Bladder microvascular endothelial cell (primary cell): Measurements from ENCODE around the gene S100A5. TPM values are rescaled to one million over a fixed set of nuclear protein-coding genes. Genes with fewer than 3 reads are reported as not detected.

Experiments used
- total RNA-seq: library from RNA; depleted of rRNA; stranded (reverse); fragments of >200 nt; gene quantifications from 2 replicates; pipeline ENCODE4 v1.2.3, GENCODE V29; 2014

The S100A5 gene, protein sequence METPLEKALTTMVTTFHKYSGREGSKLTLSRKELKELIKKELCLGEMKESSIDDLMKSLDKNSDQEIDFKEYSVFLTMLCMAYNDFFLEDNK
- not detected in 2 replicates for total RNA-seq

DNA sequence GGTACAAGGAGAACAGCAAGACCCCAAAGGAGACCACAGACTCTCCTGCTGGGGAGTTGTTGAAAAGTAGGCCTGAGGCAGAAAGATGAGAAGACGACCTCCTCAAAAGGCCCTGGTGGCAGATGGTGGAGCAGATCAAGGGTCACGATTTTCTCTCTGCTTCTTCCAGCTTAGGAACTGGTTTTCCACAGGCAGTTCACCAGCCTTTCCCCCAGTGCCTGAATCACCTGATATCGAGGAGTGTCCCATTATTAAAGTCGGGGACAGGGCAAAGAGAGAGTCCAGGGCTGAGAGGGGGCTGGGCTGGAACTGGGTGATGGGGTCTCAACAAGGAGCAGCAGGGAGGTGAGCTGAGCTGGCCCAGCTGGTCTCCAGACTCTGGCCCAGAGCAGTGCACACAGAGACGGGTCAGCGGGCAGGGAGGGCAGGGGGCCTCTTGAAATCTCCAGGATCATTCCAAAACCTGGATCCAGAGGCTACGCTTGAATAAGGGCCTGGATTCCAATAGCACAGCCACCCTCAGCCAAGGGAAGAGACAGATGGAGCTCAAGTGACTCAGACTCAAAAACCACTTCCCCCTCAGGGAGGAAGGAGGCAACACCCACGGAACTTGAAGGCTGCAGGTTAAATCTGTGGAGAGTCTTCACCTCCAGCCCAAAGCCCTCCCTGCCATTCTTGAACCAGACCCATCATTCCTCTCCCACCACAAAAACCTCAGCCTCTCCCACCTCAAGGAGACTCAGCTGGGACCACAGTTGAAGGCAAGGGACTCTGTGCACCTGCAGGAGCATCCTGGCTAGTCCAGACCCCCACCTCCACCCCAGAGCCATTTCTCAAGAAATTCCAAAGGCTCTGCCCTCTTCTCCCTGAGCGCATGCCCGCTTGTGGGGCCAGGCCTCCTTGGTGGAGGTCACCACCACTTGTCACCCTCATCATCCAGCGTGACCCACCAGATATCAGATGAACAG, at the start of gene S100A5:
S100A5 (minus strand) TSS at position 541 of the 968 bp plus-strand sequence. CDS start 743 bp downstream, outside the sequence.

DNA sequence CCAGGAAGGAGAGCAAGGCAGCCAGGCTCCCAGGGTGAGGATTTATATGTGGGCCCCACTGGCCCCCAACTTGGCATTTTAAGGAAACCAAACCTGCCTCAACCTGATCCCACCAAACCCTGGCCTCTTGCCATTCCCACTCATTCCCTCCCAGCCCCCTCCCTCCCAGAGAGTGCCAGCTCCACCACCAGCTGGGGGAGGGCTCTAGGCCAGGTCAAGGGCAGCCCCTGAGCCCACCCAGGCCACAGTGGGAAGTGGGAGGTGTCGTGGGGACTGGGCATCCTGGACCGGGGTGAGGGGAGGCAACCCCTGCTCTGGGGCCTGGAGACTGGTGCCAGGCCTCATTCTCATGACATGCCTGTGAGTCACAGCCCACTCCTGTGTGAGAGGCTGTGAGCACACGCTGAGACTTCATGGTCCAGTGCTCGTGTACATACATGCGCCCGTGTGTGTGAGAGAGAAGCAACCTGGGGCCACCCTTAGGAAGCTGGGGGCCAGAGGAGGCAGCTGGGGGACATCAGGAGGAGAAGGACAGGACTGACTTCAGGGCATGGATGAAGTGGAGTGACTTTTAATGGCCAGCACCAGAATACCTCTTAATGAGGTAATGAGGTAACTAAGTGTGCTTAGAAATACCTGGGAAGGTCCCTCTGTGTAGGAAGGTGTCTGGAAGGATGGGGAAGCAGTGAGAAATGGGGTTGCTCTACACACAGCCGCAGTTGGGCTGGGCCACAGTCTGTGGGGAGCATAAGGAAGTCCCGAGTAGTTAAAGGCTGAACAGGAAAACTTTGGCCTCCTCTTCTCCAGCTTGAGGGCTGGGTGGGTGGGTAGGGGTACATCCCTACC, 25.0 kb upstream of the S100A5 start, which contains the start of gene S100A2:
S100A2 (minus strand) TSS at position 316 of the 846 bp plus-strand sequence. CDS start 1,967 bp downstream, outside the sequence.

DNA sequence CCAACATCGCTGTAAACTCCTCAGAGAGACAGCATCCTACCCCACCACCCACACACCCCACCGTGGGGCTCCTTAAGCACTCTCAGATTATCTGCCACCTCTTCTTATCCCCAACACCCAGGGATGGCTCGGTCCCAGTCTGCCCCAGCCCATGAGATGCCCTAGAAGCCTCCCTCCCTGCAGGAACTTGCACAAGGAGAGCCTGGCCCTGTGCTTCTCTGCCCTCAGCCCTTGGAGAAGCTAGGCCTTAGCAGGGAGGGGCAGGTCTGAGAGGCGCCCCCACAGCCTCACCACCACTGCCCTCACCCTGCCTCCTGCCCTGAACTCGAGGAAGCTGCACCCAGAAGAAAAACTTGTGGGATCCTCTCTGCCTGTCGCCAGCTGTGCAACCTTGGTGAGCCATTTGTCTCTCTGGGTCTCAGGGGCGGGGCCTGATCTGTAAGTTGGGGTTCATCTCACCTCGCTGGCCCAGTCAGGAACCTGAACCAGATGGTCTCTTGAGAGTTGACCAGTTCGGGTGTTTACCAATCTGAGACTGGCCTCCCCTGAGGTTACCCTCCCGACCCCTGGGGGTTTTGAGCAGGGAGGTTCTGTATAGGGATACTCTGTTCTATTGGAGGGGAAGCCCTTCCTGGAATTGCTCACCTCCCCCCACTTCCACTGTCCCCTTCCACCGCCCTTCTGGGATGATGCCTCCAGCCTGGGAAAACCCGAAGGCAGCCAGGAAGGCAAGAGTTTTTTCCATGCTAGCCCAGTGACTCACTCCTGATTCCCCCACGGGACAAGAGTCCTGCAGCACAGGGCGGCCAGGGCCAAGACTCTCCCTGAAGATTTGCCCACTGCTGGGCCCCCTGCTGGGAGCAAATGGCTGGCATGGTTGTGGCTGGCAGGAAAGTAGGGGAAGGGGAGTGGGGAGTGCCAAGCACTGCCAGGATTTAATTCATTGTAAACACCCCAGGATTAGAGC, 8.3 kb upstream of the S100A5 start, which contains the start of gene S100A3:
S100A3 (minus strand) TSS at position 537 of the 967 bp plus-strand sequence. CDS start 773 bp downstream, outside the sequence.

DNA sequence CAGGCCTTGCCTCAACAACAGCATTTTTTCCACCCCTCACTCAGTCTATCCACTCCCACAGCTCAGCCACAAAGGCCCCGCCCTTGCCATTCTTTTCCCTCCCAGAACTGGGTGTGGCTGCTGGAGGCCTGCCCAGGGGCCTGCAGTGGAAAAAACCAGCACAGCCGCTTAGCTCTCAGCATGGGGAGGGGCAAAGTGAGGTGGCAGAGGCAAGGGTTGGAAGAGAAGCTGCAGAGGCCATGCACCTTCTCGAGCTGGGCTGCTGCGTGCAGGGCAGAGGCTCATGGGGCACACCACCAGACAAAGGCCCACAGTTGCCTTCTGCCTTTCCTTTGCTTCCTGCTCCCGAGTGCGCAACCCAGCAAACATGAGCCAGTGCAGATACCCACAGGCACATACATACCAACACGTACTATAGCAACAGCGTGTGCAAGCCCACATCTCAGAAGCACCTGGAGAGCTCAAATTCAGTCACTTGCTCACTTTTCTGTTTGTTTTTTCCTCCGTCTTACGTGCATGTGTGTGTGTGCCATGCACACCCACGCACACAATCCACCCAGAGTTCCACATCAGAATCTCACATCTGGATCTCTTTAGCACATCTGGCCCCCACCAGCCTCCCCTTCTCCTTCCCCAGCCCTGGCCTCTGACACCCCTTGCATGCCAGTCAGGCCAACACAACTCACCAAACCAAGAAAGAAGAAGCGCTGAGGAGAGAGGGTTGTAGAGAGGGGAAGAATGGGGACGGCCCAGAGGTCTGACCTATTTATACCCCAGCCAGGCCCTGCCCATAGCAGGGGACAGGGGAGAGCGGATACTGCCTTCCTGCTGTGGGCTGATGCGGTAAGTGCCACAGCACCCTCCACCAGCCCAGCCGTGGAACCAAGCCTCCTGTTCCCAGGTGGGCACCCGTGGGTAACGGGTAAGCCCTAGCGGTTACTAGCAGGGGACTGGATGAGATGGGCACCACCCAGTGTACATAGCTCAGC, 4.6 kb upstream of the S100A5 start, which contains the start of gene S100A4:
S100A4 (minus strand) TSS at position 740 of the 989 bp plus-strand sequence. CDS start 1,012 bp downstream, outside the sequence.

DNA sequence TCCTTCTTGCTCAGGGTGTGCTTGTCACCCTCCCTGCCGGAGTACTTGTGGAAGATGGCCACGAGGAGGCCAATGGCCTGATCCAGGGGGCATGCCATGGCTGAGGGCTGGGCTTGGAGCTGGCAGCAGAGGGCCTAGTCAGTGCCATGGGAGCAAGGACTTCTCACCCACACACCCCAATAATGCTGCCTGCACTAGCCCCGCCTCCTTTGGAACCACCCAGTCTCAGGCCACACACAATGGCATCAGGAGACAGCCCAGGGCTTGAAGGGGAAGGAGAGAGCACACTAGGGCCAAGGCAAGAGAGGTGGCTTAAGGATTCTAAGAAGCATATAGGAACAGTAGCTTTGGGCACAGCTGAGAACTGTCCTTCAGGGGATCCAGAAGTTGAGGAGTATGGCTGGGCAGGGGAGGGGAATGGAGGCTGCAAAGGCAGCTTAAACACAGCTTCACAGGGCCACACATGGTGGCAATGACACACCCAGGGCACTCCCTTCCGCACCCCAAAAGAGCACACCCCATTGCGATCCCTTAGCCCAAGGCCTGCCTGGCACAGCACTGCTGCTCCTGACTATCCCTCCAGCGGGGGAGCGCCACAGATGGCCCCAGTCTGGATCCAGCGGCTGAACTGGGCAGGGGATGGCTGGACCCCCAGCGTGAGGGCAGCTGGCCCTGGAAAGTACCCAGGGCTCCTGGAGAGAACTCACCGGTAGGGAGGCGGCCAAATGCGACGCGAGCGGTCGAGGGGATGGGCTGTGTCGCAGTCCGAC, 5.3 kb downstream of the S100A5 start, which contains the start of gene S100A6:
S100A6 (minus strand) TSS at position 750 of the 770 bp plus-strand sequence; CDS start at position 98, 652 bp downstream.

Other genes starting within 250 kb of the S100A5 start
- 0.16 TPM in 1 of 2 replicates, not detected in the other for gene PGLYRP3, start 228.0 kb downstream of the S100A5 start, total RNA-seq
- gene PGLYRP4, start 192.1 kb downstream of the S100A5 start, total RNA-seq, result not detected in 2 replicates
- 0.97 and 1.2 TPM in 2 replicates for gene S100A9, start 183.1 kb downstream of the S100A5 start, total RNA-seq
- gene S100A12, start 165.3 kb downstream of the S100A5 start, total RNA-seq, result not detected in 2 replicates
- gene S100A8, start 149.9 kb downstream of the S100A5 start, total RNA-seq, result not detected in 2 replicates
- gene S100A7A, start 124.4 kb downstream of the S100A5 start, total RNA-seq, result not detected in 2 replicates
- not detected in 2 replicates for gene S100A7, start 80.3 kb downstream of the S100A5 start, total RNA-seq
- 401 and 1,159 TPM in 2 replicates for gene S100A6, start 4.9 kb downstream of the S100A5 start, total RNA-seq
- 2.6 and 4.0 TPM in 2 replicates for gene S100A4, start 4.9 kb upstream of the S100A5 start, total RNA-seq
- 0.50 and 3.1 TPM in 2 replicates for gene S100A3, start 8.3 kb upstream of the S100A5 start, total RNA-seq
- 1.3 and 1.5 TPM in 2 replicates for gene S100A2, start 24.9 kb upstream of the S100A5 start, total RNA-seq
- gene S100A16, start 72.2 kb upstream of the S100A5 start, total RNA-seq, result 326 and 366 TPM in 2 replicates
- gene S100A14, start 75.4 kb upstream of the S100A5 start, total RNA-seq, result not detected in 2 replicates
- gene S100A13, start 86.6 kb upstream of the S100A5 start, total RNA-seq, result 68.5 and 259 TPM in 2 replicates
- under 0.01 TPM in 1 of 2 replicates, not detected in the other for gene S100A1, start 87.5 kb upstream of the S100A5 start, total RNA-seq
- 20.4 and 43.0 TPM in 2 replicates for gene CHTOP, start 93.1 kb upstream of the S100A5 start, total RNA-seq
- 32.3 and 41.4 TPM in 2 replicates for gene SNAPIN, start 117.8 kb upstream of the S100A5 start, total RNA-seq
- gene ILF2, start 130.1 kb upstream of the S100A5 start, total RNA-seq, result 204 and 230 TPM in 2 replicates
- 19.4 and 30.6 TPM in 2 replicates for gene NPR1, start 137.8 kb upstream of the S100A5 start, total RNA-seq
- gene INTS3, start 187.1 kb upstream of the S100A5 start, total RNA-seq, result 22.0 and 41.3 TPM in 2 replicates
- gene SLC27A3, start 234.5 kb upstream of the S100A5 start, total RNA-seq, result 19.4 and 29.0 TPM in 2 replicates